HepG2 (cell line): ENCODE measurements around the gene LRRC32. TPM values are rescaled to one million over a fixed set of nuclear protein-coding genes. Genes with fewer than 3 reads are reported as not detected.

Experiments used
- ATAC-seq: fragments of 200-7000 bp; cut with Tn5 transposase; 3 replicates; pipeline ENCODE4 v1.9.1; 2020; ENCODE audit warnings: mild to moderate bottlenecking, moderate library complexity
- BruUV-seq: library from RNA; stranded (reverse); fragments of 400-500 nt; replicated peaks from 2 replicates; lab custom pipeline; 2021; lab: Mats Ljungman, UMichigan
- CTCF ChIA-PET: fragments of 300-600 bp; formaldehyde crosslinking; extraction: SDS; loops from one replicate; lab custom pipeline; 2021; ENCODE audit warnings: low total read pairs, inconsistent platforms, low intra/inter-chr PET ratio; lab: Yijun Ruan, JAX
- POLR2A ChIA-PET: fragments of 350-600 bp; sonication (Branson Sonifier 250); formaldehyde crosslinking; loops from one replicate; lab custom pipeline; 2020; ENCODE audit warnings: antibody characterized with exemption, inconsistent platforms; lab: Yijun Ruan, JAX
- DNase-seq: peaks from one replicate; pipeline ENCODE4 v3.0.0-alpha.2; 2015; ENCODE audit warnings: low spot score
- FAIRE-seq: peaks from 3 replicates; lab custom pipeline; 2011; peaks lifted over from hg19 to GRCh38; lab: Jason Lieb, UNC
- H2AFZ ChIP-seq: one replicate; pipeline ENCODE4 v1.6.1; 2011; ENCODE audit warnings: low read length, inconsistent platforms
- H3K27ac ChIP-seq: fragments of 300-600 bp; 3 replicates; pipeline ENCODE4 v1.8.0; 2011; ENCODE audit warnings: mixed run types, mild to moderate bottlenecking, mixed read lengths, low read length, inconsistent platforms; ENCODE audit not compliant: insufficient read depth; ENCODE audit errors: extremely low read length
- H3K27me3 ChIP-seq, 2 experiments: fragments of 200-600 bp in 1 of 2; 2 replicates in 1 of 2; 3 replicates in 1 of 2; pipeline versions ENCODE4 v1.6.0 to v1.8.0; 2011; ENCODE audit warnings: low read length in 2 of 2, mild to moderate bottlenecking in 2 of 2, moderate library complexity in 2 of 2, inconsistent platforms in 1 of 2; ENCODE audit not compliant: insufficient read depth in 2 of 2, control insufficient read depth in 1 of 2
- H3K36me3 ChIP-seq, 2 experiments: fragments of 200-600 bp in 1 of 2; replicated peaks in 1 of 2; 2 replicates in 1 of 2; 3 replicates in 1 of 2; pipeline versions ENCODE4 v1.5.1 to v1.8.0; 2011; ENCODE audit warnings: low read length in 2 of 2, inconsistent platforms in 1 of 2; ENCODE audit not compliant: insufficient read depth in 2 of 2, control insufficient read depth in 1 of 2
- H3K4me1 ChIP-seq: 2 replicates; pipeline ENCODE4 v1.5.1; 2012; ENCODE audit warnings: low read length, inconsistent platforms; ENCODE audit not compliant: insufficient read depth
- H3K4me2 ChIP-seq: 2 replicates; pipeline ENCODE4 v1.6.0; 2011; ENCODE audit warnings: low read depth, low read length, inconsistent platforms
- H3K4me3 ChIP-seq, 3 experiments: fragments of 200-600 bp in 1 of 3; sonication (generic), shearing (Covaris generic) in 1 of 3; replicated peaks in 1 of 3; 2 replicates each; pipeline ENCODE4 v1.5.1; 2011 to 2016; ENCODE audit warnings: low read length in 3 of 3, inconsistent platforms in 2 of 3, low read depth in 2 of 3, mild to moderate bottlenecking in 2 of 3, control low read depth in 1 of 3, mixed read lengths in 1 of 3; ENCODE audit not compliant: insufficient read depth in 1 of 3
- H3K79me2 ChIP-seq: one replicate; pipeline ENCODE4 v1.6.1; 2011; ENCODE audit warnings: low read length, inconsistent platforms; ENCODE audit not compliant: insufficient read depth
- H3K9ac ChIP-seq: 2 replicates; pipeline ENCODE4 v1.6.0; 2011; ENCODE audit warnings: mild to moderate bottlenecking, low read depth, low read length, inconsistent platforms; ENCODE audit not compliant: insufficient read depth
- H3K9me3 ChIP-seq: 2 replicates; pipeline ENCODE4 v1.5.1; 2012; ENCODE audit warnings: mild to moderate bottlenecking, low read length
- H4K20me1 ChIP-seq: 2 replicates; pipeline ENCODE4 v1.6.0; 2011; ENCODE audit warnings: inconsistent platforms, mild to moderate bottlenecking, low read length, moderate library complexity; ENCODE audit not compliant: insufficient read depth
- CREB1 ChIP-seq, 2 experiments: fragments of 450-650 bp in 1 of 2; IDR thresholded peaks; 2 replicates each; pipeline ENCODE4 v1.6.1; 2016 to 2017; ENCODE audit warnings: control low read depth in 1 of 2, mild to moderate bottlenecking in 1 of 2, missing compliant biosample characterization in 1 of 2, missing genetic modification characterization in 1 of 2
- CTCF ChIP-seq: sonication (generic); formaldehyde crosslinking; IDR thresholded peaks from 2 replicates; pipeline ENCODE4 v1.5.0; 2020; ENCODE audit warnings: mild to moderate bottlenecking, missing genetic modification reagents, moderate library complexity
- ELK4 ChIP-seq: sonication (generic); formaldehyde crosslinking; IDR thresholded peaks from 2 replicates; pipeline ENCODE4 v1.9.0; 2021; ENCODE audit warnings: missing genetic modification reagents, borderline replicate concordance
- HBP1 ChIP-seq: IDR thresholded peaks from 2 replicates; pipeline ENCODE4 v1.6.1; 2016; ENCODE audit warnings: low read depth, control low read depth
- IRF9 ChIP-seq: sonication (generic); formaldehyde crosslinking; IDR thresholded peaks from 2 replicates; pipeline ENCODE4 v1.8.0; 2022; ENCODE audit warnings: missing genetic modification reagents, mild to moderate bottlenecking, borderline replicate concordance
- MAFK ChIP-seq, 2 experiments: IDR thresholded peaks in 1 of 2; conservative IDR thresholded peaks in 1 of 2; 2 replicates each; pipeline ENCODE4 v1.6.1; 2011; ENCODE audit warnings: improper control_type of control experiment in 2 of 2, low read length in 2 of 2
- POGK ChIP-seq: sonication (generic); formaldehyde crosslinking; conservative IDR thresholded peaks from 2 replicates; pipeline ENCODE4 v1.8.0; 2022; ENCODE audit warnings: mild to moderate bottlenecking, moderate library complexity, missing genetic modification reagents
- RAD21 ChIP-seq: fragments of 450-650 bp; formaldehyde crosslinking; IDR thresholded peaks from 2 replicates; pipeline ENCODE4 v1.5.0; 2020; ENCODE audit warnings: mild to moderate bottlenecking
- SMARCE1 ChIP-seq: fragments of 450-650 bp; IDR thresholded peaks from 2 replicates; pipeline ENCODE4 v1.6.1; 2017; ENCODE audit warnings: borderline replicate concordance
- SMC3 ChIP-seq: IDR thresholded peaks from 2 replicates; pipeline ENCODE4 v1.6.1; 2011; ENCODE audit warnings: low read length, improper control_type of control experiment
- TP53 ChIP-seq: sonication (generic); formaldehyde crosslinking; conservative IDR thresholded peaks from 2 replicates; pipeline ENCODE4 v1.4.0; 2020; ENCODE audit warnings: missing genetic modification reagents
- ZBTB42 ChIP-seq: sonication (generic); formaldehyde crosslinking; IDR thresholded peaks from 2 replicates; pipeline ENCODE4 v1.5.0; 2020; ENCODE audit warnings: mild to moderate bottlenecking, missing genetic modification reagents
- ZFYVE20 ChIP-seq: sonication (generic); formaldehyde crosslinking; IDR thresholded peaks from 2 replicates; pipeline ENCODE4 v1.8.0; 2023; ENCODE audit warnings: low read depth, mild to moderate bottlenecking, moderate library complexity, missing genetic modification reagents, borderline replicate concordance
- ZMYM3 ChIP-seq: sonication (generic); formaldehyde crosslinking; IDR thresholded peaks from 2 replicates; pipeline ENCODE4 v1.5.1; 2020; ENCODE audit warnings: mild to moderate bottlenecking, missing genetic modification reagents
- ZNF580 ChIP-seq: IDR thresholded peaks from 2 replicates; pipeline ENCODE4 v1.6.1; 2016; ENCODE audit warnings: low read depth, borderline replicate concordance
- ZNF674 ChIP-seq: sonication (generic); formaldehyde crosslinking; IDR thresholded peaks from 2 replicates; pipeline ENCODE4 v1.5.0; 2020; ENCODE audit warnings: low read depth, mild to moderate bottlenecking, missing genetic modification reagents
- WGBS: methylation state at CpG from one replicate; pipeline ENCODE4 v1.1.6; 2017; ENCODE audit warnings: low lambda C conversion rate; 5-methylcytosine and 5-hydroxymethylcytosine counted together
- in situ Hi-C: cut with HindIII; loops from 2 replicates; pipeline ENCODE4 v1.10.0; 2017; ENCODE audit warnings: low pct_unique_long_range_greater_than_20kb; ENCODE audit not compliant: extremely low pct_ligation_motif_present
- intact Hi-C: fragments of 100-400 bp; cut with micrococcal nuclease; formaldehyde crosslinking; loops from one replicate; pipeline ENCODE4 v1.10.0; 2022; ENCODE audit not compliant: unreplicated experiment
- polyA plus RNA-seq, 8 experiments: library from polyadenylated mRNA; depleted of rRNA in 3 of 8; stranded (reverse) in 7 of 8; unstranded in 1 of 8; fragments of >200 nt; fragmentation: Illumina TruSeq in 4 of 8; extraction: Trizol in 4 of 8; gene quantifications; 2 replicates each; pipeline versions ENCODE4 v1.2.1 to v1.2.3, GENCODE V29; 2011 to 2016; ENCODE audit warnings: low read depth in 4 of 8, missing spikeins in 1 of 8, mixed read lengths in 1 of 8; ENCODE audit not compliant: insufficient read depth in 1 of 8
- total RNA-seq, 5 experiments: library from RNA; depleted of rRNA; stranded (reverse); fragments of >200 nt; fragmentation: Illumina TruSeq; extraction: Trizol; gene quantifications; 2 replicates each; pipeline ENCODE4 v1.2.3, GENCODE V29; 2016; ENCODE audit warnings: low read depth in 1 of 5

The LRRC32 gene
- total and polyA plus RNA-seq, 2 of the 13 experiments (the other 11 are each of a cell fraction or from before 2014, with no cell fraction given): 0.07 TPM; not detected in 1

GRCh38 chr11:76682106-76682505 is 11.6 kb upstream of the LRRC32 start:
- intact Hi-C loops: loop anchor here (5.0 kb wide), 1 partner anchor 85 kb away; no protein-coding TSS in a partner anchor

More at GRCh38 chr11:76682106-76682505, 11.6 kb upstream of the LRRC32 start:
- Histone ChIP-seq H3K9ac (no peak overlapping the region), H3K27me3 (peaks cover 8 to 39% of the 10 kb centered on the region in 2 experiments; a peak in 4 of 5 replicates), H3K4me3 (no peak overlapping the region), H3K4me2 (no peak overlapping the region), H3K9me3 (no peaks in the 10 kb centered on the region), H3K79me2 (no peaks in the 10 kb centered on the region), H3K27ac (no peak overlapping the region), H3K4me1 (peaks cover 10% of the 10 kb centered on the region; the same call in 1 of the 2 replicates), H4K20me1 (no peaks in the 10 kb centered on the region; the same call in 1 of the 2 replicates), H2AFZ (no peak overlapping the region), H3K36me3 (no peaks in the 10 kb centered on the region)
- POLR2A ChIA-PET: no interaction called here
- in situ Hi-C loops: no loop called here
- TF ChIP-seq IRF9 (CRISPR knock-in tag): no peak
- TF ChIP-seq ZMYM3 (CRISPR knock-in tag): no peak
- TF ChIP-seq POGK (CRISPR knock-in tag): no peak
- no peak for TF ChIP-seq MAFK (conservative IDR thresholded peaks at IDR 0.05 in 1 of 2, IDR thresholded peaks at IDR 0.05 in 1 of 2; ENCODE audit: low read length in 2 of 2)
- no peak for TF ChIP-seq HBP1 (CRISPR knock-in tag)
- no peak for TF ChIP-seq ELK4 (CRISPR knock-in tag)
- TF ChIP-seq ZFYVE20: no peak
- TF ChIP-seq ZBTB42 (CRISPR knock-in tag): no peak
- no peak for TF ChIP-seq ZNF674
- no peak for TF ChIP-seq ZNF580 (CRISPR knock-in tag)
- no peak for TF ChIP-seq SMARCE1
- TF ChIP-seq CTCF (CRISPR knock-in tag): no peak
- no peak for TF ChIP-seq TP53 (CRISPR knock-in tag)
- TF ChIP-seq SMC3: no peak
- TF ChIP-seq RAD21 (CRISPR knock-in tag): no peak
- no peak for TF ChIP-seq CREB1 (IDR thresholded peaks at IDR 0.05)
- no peak for TF ChIP-seq CREB1 (CRISPR knock-in tag; IDR thresholded peaks at IDR 0.05)
- CTCF ChIA-PET: no interaction called here
- ATAC-seq (no peak), FAIRE-seq (no peak), DNase-seq (no peak)
- BruUV-seq: no TSS peak
- 20% methylated on average over 2 of the region's 2 CpGs for WGBS
